Fibroblast of villous mesenchyme (primary cell): ENCODE measurements around the gene SFT2D3. TPM values are rescaled to one million over a fixed set of nuclear protein-coding genes. Genes with fewer than 3 reads are reported as not detected.

Source experiments
- DNase-seq: peaks from one replicate; pipeline ENCODE4 v3.0.0-alpha.2; 2010; ENCODE audit warnings: low read depth
- H3K4me3 ChIP-seq: 2 replicates; pipeline ENCODE4 v1.5.1; 2011; ENCODE audit warnings: low read depth, mild to moderate bottlenecking, low read length
- total RNA-seq: library from RNA; depleted of rRNA; stranded (reverse); fragments of >200 nt; gene quantifications from 2 replicates; pipeline ENCODE4 v1.2.3, GENCODE V29; 2012
- TF ChIP-seq, protein P1 (sequence below): IDR thresholded peaks from 2 replicates; pipeline ENCODE4 v1.5.1; 2012; ENCODE audit warnings: low read depth, mild to moderate bottlenecking, low read length; ENCODE audit not compliant: insufficient read depth

The SFT2D3 gene
- total RNA-seq, 1 donor, result 4.7 TPM

DNA sequence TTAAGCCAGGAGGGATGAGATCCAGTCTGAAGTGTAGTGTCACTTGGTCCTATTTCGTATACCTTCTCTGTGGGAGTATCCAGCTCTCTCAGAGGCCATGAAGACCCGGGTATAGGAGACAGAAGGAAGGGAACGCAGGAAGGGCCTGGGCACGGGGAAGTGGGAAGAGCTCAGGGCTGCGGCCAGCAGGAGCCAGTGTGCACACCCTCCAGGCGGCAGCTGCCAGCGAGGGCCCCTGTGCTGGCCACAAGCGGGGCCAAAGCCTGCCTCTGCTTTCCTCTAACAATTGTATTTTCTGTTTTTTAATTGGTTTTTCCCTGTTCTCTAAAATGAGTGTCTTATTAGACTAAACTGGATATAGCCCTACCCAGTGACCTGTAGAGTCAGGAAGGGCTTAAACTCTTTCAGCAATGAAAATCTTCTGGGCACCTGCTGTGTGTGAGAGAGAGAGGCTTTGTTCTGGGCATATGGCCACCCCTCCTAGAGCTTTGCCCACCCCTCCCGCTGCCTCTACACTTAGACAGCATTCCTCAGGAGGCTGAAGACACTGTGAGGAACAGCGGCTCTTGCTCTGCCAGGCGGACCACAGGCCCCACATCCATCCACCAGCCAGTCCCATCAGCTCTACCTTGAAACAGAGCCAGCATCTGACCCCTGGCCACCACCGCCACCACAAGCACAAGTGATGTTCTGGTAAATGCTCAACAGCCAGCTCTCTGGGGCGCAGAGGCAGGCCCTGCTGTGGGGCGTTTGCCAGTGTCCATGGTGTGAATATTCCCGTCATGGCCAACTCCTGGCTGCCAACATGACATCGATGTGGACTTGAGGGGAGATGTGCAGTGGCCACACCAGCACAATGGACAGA lies 45.9 kb upstream of the SFT2D3 start:
- no peak overlapping the region for H3K4me3 ChIP-seq
- no peak for DNase-seq
- TF ChIP-seq, protein P1, sequence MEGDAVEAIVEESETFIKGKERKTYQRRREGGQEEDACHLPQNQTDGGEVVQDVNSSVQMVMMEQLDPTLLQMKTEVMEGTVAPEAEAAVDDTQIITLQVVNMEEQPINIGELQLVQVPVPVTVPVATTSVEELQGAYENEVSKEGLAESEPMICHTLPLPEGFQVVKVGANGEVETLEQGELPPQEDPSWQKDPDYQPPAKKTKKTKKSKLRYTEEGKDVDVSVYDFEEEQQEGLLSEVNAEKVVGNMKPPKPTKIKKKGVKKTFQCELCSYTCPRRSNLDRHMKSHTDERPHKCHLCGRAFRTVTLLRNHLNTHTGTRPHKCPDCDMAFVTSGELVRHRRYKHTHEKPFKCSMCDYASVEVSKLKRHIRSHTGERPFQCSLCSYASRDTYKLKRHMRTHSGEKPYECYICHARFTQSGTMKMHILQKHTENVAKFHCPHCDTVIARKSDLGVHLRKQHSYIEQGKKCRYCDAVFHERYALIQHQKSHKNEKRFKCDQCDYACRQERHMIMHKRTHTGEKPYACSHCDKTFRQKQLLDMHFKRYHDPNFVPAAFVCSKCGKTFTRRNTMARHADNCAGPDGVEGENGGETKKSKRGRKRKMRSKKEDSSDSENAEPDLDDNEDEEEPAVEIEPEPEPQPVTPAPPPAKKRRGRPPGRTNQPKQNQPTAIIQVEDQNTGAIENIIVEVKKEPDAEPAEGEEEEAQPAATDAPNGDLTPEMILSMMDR, result no peak

DNA sequence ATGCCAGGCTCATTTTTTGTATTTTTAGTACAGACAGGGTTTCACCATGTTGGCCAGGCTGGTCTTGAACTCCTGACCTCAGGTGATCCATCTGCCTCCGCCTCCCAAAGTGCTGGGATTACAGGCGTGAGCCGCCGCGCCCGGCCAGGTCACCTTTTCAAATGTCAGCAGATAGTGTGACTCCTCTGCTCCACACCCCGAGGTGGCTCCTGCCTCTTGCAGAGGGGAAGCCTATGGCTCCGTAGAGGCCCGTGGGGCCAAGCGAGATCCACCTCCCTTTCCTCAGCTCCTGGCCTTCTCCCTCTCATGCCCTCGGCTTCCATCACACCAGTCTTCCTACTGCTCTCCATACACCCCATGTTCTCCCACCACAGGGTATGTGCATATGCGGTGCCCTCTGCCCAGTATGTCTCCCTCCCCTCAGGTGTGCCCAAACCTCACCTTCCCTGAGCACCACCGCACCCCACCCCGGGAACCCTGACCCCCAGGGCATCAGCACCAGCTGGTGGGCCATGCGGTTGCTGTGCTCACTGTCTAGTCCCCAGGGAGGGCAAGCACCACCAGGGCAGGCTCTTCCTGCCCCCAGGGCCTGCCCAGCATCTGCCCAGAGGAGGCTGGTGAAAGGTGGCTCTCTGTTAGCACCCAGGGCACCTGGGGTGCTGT lies 44.6 kb upstream of the SFT2D3 start:
- TF ChIP-seq, protein P1, result no peak
- no peak overlapping the region for H3K4me3 ChIP-seq
- no peak for DNase-seq

DNA sequence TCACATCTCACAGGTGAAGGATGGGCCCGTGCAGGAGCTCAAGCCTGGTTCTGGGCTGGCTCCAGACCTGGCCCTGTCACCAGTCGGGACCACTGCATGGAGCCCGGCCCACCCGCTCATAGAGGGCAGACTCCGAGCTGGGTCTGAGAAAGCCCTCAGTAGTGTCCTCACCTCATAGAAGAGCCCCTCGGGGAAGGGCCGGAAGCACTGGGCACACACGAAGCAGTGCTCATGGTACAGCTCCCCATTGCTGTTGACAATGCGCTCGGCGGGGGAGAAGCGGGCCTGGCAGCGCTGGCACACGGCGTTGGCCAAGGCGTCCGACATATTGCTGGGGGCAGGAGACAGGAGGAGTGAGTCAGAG lies 44.1 kb upstream of the SFT2D3 start:
- TF ChIP-seq, protein P1, result no peak
- no peak for DNase-seq
- no peak overlapping the region for H3K4me3 ChIP-seq

DNA sequence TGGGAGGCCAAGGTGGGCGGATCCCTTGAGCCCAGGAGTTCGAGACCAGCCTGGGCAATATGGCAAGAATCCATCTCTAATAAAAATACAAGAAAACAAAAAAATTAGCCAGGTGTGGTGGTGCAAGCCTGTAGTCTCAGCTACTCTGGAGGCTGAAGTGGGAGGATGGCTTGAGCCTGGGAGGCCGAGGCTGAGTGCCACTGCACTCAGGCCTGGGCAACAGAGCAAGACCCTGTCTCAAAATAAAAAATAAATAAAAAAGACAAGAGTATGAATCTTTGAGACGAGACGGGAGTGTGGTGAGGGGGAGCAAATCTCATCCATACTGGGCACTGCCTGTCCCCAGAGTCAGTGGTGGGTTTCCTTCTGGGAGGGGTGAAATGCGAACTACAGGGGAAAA lies 43.2 kb upstream of the SFT2D3 start:
- DNase-seq, result no peak
- TF ChIP-seq, protein P1, result no peak
- H3K4me3 ChIP-seq, result no peak overlapping the region

DNA sequence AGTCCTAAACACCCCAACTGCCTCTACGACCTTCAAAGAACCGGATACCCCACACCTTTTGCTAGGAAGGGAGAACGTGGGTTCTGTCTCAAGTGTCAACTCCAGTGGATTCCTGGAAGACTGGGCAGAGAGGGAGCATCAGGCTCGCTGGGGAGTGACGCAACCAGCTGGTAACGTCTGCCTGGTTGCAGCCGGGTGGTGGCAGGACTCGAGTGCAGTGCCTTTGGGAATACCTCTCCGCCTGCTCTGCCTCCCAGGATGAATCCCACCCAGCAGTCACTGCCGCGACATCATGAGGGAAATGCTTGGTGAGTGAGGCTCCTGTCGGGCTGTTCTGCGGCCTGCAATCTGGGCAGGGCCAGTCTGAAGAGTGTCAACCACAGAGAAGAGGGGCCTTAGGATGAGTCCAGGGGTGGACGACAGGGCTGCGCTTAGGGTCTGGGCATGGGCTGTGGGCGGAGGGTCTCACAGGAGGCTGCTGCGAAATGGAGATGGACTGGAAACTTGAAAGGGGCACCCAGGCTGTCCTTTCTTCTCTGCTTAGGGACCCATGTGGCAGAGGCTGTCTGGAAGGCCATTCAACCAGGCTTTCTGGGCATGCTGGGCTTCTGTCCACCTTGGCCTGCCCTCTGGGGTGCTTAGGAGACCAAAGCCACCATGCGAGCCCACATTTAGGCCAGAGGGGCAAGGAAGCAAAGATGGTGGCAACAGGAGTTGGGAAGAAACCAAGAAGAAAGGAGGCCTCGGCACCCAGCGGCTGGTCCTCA lies 42.5 kb upstream of the SFT2D3 start:
- peak; percentile 25 for DNase-seq
- TF ChIP-seq, protein P1, result no peak
- no peak overlapping the region for H3K4me3 ChIP-seq

DNA sequence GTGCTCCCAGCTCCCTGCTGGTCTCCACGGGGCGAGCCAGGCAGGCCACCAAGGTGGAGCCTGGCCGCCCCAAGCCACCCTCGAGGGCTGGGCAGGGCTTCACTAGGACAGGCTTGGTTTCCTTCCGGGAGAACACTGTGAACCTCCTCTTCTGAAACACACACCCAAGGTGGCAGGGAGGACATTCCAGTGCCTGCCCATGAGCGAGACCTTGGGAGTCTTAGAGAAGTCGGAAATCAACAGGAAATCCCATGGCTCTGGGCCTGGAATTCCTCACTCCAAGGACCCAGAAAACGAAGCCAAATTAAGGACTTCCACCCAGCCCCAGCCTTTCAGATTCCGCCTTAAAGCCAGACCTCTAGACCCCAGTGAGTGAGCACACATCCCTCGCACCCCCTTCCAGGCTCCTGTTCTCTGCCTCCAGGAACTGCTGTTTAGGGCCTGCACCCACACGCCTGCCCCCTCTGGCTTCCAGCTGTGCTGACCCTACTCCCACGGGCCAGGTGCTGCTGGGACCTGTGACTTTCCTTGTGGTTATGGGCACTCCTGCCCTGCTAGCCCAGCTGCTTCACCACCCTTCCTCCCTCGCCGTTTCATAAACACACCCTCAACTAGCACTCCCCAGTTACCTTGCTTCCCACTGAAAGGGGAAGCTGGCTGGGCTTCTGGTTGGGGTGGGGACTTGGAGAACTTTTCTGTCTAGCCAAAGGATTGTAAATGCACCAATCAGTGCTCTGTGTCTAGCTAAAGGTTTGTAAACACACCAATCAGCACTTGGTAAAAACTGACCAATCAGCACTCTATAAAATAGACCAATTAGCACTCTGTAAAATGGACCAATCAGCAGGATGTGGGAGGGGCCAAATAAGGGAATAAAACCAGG lies 41.6 kb upstream of the SFT2D3 start:
- DNase-seq, result no peak
- H3K4me3 ChIP-seq, result no peak overlapping the region
- TF ChIP-seq, protein P1, result no peak
